ENCODE measurements around the gene PDPN. TPM values are rescaled to one million over a fixed set of nuclear protein-coding genes. Genes with fewer than 3 reads are reported as not detected.

The PDPN gene
- total RNA-seq, 2 experiments from 2014 or later: not detected

DNA sequence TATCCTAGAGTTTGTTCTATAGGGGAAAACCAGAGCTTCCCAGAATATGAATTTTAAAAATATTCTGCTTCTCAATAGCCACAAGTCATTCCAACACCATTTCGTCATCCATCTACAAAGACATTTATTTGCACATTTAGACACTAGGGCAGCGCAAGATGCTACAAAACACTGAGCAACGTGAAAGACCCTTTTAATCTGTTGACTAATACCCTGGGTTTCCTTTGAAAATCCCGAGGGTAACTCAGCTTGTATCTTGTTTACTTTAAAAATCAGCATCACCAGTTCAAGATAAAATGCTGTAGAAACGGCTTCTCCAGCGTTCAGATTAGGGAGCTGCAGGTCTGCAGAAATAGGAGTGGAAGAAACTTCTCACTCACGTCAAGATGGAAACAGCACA lies 13.5 kb downstream of the PDPN start:
- intact Hi-C loops (cut with DNase I, micrococcal nuclease): no loop called here
- H3K36me3 Mint-ChIP-seq (ENCODE audit: low read depth): no peaks in the 10 kb centered on the region
- no peak overlapping the region for H3K4me3 Mint-ChIP-seq
- peaks cover 3 to 6% of the 10 kb centered on the region in 2 experiments for H3K27me3 ChIP-seq (ENCODE audit: control insufficient read depth in 1 of 2, insufficient read depth in 2 of 2, low read length in 2 of 2)
- ChIA-PET POLR2A (no interaction called here), CTCF (no interaction called here)
- H3K4me1 ChIP-seq (ENCODE audit: insufficient read depth, low read length): no peaks in the 10 kb centered on the region
- no peak for ATAC-seq (ENCODE audit: poor library complexity)
- H3K4me1 Mint-ChIP-seq (ENCODE audit: low read depth): no peaks in the 10 kb centered on the region
- no peaks in the 10 kb centered on the region for H3K9me3 Mint-ChIP-seq
- no peak for DNase-seq
- H3K27ac ChIP-seq (ENCODE audit: low read depth in 1 of 2, low read length in 2 of 2): no peak overlapping the region
- no peak overlapping the region for H3K27ac Mint-ChIP-seq
- no peak overlapping the region for H3K4me3 ChIP-seq (ENCODE audit: low read length)
- H3K27me3 Mint-ChIP-seq: peaks cover 28% of the 10 kb centered on the region
- H3K36me3 ChIP-seq (ENCODE audit: insufficient read depth, low read length): no peaks in the 10 kb centered on the region
- TF ChIP-seq, protein P1, sequence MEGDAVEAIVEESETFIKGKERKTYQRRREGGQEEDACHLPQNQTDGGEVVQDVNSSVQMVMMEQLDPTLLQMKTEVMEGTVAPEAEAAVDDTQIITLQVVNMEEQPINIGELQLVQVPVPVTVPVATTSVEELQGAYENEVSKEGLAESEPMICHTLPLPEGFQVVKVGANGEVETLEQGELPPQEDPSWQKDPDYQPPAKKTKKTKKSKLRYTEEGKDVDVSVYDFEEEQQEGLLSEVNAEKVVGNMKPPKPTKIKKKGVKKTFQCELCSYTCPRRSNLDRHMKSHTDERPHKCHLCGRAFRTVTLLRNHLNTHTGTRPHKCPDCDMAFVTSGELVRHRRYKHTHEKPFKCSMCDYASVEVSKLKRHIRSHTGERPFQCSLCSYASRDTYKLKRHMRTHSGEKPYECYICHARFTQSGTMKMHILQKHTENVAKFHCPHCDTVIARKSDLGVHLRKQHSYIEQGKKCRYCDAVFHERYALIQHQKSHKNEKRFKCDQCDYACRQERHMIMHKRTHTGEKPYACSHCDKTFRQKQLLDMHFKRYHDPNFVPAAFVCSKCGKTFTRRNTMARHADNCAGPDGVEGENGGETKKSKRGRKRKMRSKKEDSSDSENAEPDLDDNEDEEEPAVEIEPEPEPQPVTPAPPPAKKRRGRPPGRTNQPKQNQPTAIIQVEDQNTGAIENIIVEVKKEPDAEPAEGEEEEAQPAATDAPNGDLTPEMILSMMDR (IDR thresholded peaks at IDR 0.05): no peak
- H3K9me3 ChIP-seq (ENCODE audit: control insufficient read depth in 1 of 2, insufficient read depth in 1 of 2, low read length in 2 of 2): peaks cover 0 to 4% of the 10 kb centered on the region in 2 experiments

DNA sequence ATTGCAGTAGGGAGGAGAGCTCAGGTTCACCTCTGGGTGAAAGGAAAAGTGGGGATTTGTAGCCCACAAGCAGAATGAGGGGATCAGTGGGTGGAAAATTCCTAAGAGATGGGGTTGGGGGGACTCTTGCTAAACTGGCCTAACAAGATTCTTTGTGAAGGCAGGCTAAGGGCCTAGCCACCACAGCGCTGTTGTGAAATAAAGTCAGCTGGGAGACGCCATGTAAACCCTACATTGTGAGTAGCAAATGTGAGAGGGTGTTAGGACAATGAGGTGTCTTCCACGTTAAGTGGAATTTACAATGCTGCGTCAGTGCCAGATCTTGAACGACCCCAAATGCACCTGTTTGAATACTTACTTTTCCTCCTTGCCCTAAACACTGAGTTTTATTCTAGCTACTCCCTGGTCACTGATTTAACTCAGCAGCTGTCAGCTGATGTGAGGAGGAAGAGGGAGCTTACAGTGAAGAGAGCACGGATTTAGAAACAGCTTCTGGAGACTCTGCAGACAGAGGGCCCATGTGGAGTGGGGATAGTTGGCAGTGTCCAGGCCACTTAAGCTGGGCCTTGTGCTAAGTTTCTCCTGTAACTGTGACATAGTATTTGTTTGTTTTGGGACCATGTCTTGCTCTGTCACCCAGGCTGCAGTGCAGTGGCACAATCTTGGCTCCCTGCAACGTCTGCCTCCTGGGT lies 17.3 kb downstream of the PDPN start:
- POLR2A ChIA-PET: no interaction called here
- H3K9me3 Mint-ChIP-seq: no peaks in the 10 kb centered on the region
- TF ChIP-seq, protein P1 (IDR thresholded peaks at IDR 0.05): no peak
- peaks cover 9% of the 10 kb centered on the region for H3K27me3 Mint-ChIP-seq
- Histone ChIP-seq H3K4me3 (ENCODE audit: low read length) (no peak overlapping the region), H3K36me3 (ENCODE audit: insufficient read depth, low read length) (no peaks in the 10 kb centered on the region), H3K27ac (ENCODE audit: low read depth in 1 of 2, low read length in 2 of 2) (no peak overlapping the region), H3K27me3 (ENCODE audit: control insufficient read depth in 1 of 2, insufficient read depth in 2 of 2, low read length in 2 of 2) (peaks cover 0 to 2% of the 10 kb centered on the region in 2 experiments), H3K9me3 (ENCODE audit: control insufficient read depth in 1 of 2, insufficient read depth in 1 of 2, low read length in 2 of 2) (peaks cover 0 to 4% of the 10 kb centered on the region in 2 experiments), H3K4me1 (ENCODE audit: insufficient read depth, low read length) (no peaks in the 10 kb centered on the region)
- H3K27ac Mint-ChIP-seq: no peak overlapping the region
- no peak for DNase-seq
- intact Hi-C loops (cut with DNase I, micrococcal nuclease): no loop called here
- H3K4me3 Mint-ChIP-seq: no peak overlapping the region
- H3K36me3 Mint-ChIP-seq (ENCODE audit: low read depth): no peaks in the 10 kb centered on the region
- no peaks in the 10 kb centered on the region for H3K4me1 Mint-ChIP-seq (ENCODE audit: low read depth)
- CTCF ChIA-PET: no interaction called here
- no peak for ATAC-seq (ENCODE audit: poor library complexity)

DNA sequence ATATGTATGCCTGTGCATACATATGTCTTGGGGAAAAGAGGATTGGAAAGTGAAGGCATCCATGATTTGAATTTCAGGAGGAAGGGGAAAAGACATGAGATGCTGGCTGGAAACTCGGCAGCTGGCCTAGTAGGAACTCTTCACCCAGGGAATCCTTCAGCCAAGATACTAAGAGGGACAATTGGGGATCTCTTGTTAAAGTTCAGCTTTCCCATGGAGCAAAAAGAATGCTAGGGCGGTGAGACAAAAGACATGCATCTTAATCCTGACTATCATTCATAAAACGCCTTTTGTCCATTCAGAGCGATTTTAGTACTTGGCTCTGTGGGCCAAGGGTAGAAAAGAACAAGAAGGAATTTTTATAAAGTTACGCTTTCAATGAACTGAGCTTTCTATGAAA lies 20.5 kb downstream of the PDPN start:
- peaks cover 2 to 4% of the 10 kb centered on the region in 2 experiments for H3K27me3 ChIP-seq (ENCODE audit: control insufficient read depth in 1 of 2, insufficient read depth in 2 of 2, low read length in 2 of 2)
- no peaks in the 10 kb centered on the region for H3K36me3 ChIP-seq (ENCODE audit: insufficient read depth, low read length)
- TF ChIP-seq, protein P1 (IDR thresholded peaks at IDR 0.05): no peak
- no peaks in the 10 kb centered on the region for H3K4me1 ChIP-seq (ENCODE audit: insufficient read depth, low read length)
- no peaks in the 10 kb centered on the region for H3K9me3 Mint-ChIP-seq
- ChIA-PET CTCF (no interaction called here), POLR2A (no interaction called here)
- H3K4me3 ChIP-seq (ENCODE audit: low read length): no peak overlapping the region
- no peak overlapping the region for H3K4me3 Mint-ChIP-seq
- H3K36me3 Mint-ChIP-seq (ENCODE audit: low read depth): no peaks in the 10 kb centered on the region
- DNase-seq (no peak), ATAC-seq (ENCODE audit: poor library complexity) (no peak)
- intact Hi-C loops (cut with DNase I, micrococcal nuclease): no loop called here
- no peak overlapping the region for H3K27ac Mint-ChIP-seq
- H3K27me3 Mint-ChIP-seq: peaks cover 9% of the 10 kb centered on the region
- H3K27ac ChIP-seq (ENCODE audit: low read depth in 1 of 2, low read length in 2 of 2): no peak overlapping the region
- no peaks in the 10 kb centered on the region for H3K4me1 Mint-ChIP-seq (ENCODE audit: low read depth)
- H3K9me3 ChIP-seq (ENCODE audit: control insufficient read depth in 1 of 2, insufficient read depth in 1 of 2, low read length in 2 of 2): no peaks in the 10 kb centered on the region

Measured in CD4-positive, alpha-beta T cell (primary cell).